Activated CD4-positive, alpha-beta T cell treated with anti-CD3 and anti-CD28 coated beads for 1 hour (primary cell): Measurements from ENCODE around the gene TMEM203.

Experiments used
- DNase-seq: peaks from one replicate; pipeline ENCODE4 v3.0.0-alpha.2; 2020

TMEM203 gene

DNA sequence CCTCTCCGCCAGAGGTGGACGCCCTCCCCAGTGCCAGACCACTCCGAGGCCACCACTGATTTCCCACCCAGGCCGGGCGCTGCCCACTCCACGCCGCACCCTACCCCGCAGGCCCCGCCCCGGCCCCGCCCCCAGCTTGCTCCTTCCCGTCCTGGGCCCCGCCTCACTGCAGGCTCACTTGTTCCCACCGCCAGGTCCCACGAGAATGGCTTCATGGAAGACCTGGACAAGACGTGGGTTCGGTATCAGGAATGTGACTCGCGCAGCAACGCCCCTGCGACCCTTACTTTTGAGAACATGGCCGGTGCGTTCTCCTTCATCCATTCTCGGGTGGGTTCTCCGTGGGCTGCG lies 42.1 kb downstream of the TMEM203 start:
- no peak for DNase-seq

DNA sequence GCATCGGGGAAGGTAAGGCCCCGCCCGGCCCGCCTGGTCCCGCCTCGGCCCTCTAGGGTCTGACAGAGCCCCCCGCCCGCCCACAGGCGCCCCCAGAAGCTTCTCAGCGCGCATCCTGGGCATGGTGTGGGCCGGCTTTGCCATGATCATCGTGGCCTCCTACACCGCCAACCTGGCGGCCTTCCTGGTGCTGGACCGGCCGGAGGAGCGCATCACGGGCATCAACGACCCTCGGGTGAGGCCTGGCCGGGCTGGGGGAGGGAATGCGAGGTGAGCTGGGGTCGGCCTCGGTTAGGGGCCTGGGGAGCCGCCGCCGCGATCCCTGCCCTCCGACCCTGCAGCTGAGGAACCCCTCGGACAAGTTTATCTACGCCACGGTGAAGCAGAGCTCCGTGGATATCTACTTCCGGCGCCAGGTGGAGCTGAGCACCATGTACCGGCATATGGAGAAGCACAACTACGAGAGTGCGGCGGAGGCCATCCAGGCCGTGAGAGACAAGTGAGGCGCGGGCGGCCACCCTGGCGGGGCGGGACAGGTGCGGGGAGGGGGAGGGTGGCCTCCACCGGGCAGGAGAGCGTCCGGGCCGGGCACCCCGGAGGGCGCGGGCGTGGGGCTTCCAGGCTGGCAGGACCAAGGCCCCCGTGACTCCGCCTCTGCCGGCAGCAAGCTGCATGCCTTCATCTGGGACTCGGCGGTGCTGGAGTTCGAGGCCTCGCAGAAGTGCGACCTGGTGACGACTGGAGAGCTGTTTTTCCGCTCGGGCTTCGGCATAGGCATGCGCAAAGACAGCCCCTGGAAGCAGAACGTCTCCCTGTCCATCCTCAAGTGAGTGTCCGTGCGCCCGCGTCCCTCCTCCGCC lies 42.7 kb downstream of the TMEM203 start:
- no peak for DNase-seq

DNA sequence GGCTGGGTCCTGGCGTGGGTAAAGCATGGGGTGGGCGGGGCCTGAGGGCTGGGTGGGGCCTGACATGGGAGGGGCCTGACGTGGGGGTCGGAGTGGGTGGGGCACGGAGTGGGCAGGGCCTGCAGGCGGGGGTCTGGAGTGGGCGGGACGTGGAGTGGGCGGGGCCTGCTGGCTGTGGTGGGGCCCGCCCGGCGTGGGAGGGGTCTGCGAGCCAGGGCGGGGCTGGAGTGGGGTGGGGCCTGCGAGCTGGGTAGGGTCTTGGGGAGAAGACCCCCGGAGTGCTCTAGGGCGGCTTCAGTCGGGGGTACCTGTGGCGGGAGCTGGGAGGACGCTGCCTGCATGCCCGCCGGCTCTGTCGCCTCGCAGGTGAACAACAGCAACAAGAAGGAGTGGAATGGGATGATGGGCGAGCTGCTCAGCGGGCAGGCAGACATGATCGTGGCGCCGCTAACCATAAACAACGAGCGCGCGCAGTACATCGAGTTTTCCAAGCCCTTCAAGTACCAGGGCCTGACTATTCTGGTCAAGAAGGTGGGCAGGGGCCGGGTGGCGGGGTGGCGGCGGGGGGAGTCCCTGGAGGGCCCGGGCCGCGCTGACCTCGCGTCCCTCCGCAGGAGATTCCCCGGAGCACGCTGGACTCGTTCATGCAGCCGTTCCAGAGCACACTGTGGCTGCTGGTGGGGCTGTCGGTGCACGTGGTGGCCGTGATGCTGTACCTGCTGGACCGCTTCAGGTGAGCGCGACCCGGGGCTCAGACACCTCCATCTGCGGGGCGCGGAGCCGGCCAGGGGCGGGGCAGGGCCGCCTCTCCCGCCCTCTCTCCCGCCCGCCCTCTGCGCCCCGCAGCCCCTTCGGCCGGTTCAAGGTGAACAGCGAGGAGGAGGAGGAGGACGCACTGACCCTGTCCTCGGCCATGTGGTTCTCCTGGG lies 43.6 kb downstream of the TMEM203 start:
- DNase-seq = no peak

DNA sequence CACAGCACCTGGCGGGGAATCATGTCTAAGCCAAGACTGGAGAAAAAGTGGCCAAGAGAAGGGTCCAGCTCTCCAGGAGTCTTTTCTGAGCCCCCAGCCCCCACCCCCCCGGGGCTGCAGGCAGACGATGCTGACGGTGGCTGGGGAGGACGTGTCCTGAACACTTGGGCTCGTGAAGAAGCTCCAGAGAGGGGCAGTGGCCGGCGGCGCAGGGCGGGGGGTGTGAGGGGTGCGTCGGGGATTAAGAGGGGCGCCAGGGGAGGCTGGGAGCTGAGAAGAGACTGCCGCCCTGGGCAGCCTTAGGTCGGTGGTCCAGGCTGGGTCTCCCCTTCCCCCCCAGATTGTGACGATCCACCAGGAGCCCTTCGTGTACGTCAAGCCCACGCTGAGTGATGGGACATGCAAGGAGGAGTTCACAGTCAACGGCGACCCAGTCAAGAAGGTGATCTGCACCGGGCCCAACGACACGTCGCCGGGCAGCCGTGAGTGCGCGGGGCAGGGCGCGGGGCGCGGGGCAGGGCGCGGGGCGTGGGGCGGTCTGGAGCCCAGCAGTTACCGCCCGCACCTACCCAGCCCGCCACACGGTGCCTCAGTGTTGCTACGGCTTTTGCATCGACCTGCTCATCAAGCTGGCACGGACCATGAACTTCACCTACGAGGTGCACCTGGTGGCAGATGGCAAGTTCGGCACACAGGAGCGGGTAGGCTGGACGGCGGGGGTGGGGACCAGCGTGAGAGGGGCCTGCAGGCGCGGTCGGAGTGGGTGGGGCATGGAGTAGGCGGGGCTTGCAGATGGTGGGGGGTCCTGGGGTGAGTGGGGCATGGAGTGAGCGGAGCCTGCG lies 44.5 kb downstream of the TMEM203 start:
- DNase-seq = no peak

DNA sequence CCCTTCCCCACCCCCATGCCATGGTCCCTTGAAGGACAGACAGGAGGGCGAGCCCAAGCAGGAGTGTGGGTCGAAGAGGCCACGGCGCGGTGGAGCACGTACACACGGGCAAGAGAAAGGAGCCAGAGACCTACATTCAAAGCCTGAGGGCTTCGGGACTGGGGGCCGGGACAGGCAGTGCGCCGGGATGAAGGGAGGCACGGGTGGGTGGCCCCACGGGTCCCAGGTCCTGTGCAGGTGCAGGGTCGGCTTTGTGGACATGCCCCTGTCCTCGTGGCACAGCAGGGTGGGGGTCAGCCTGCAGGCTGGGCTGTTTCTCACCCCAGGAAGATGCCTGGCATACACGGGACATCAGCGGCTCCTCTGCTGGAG lies 45.4 kb downstream of the TMEM203 start:
- DNase-seq = no peak

DNA sequence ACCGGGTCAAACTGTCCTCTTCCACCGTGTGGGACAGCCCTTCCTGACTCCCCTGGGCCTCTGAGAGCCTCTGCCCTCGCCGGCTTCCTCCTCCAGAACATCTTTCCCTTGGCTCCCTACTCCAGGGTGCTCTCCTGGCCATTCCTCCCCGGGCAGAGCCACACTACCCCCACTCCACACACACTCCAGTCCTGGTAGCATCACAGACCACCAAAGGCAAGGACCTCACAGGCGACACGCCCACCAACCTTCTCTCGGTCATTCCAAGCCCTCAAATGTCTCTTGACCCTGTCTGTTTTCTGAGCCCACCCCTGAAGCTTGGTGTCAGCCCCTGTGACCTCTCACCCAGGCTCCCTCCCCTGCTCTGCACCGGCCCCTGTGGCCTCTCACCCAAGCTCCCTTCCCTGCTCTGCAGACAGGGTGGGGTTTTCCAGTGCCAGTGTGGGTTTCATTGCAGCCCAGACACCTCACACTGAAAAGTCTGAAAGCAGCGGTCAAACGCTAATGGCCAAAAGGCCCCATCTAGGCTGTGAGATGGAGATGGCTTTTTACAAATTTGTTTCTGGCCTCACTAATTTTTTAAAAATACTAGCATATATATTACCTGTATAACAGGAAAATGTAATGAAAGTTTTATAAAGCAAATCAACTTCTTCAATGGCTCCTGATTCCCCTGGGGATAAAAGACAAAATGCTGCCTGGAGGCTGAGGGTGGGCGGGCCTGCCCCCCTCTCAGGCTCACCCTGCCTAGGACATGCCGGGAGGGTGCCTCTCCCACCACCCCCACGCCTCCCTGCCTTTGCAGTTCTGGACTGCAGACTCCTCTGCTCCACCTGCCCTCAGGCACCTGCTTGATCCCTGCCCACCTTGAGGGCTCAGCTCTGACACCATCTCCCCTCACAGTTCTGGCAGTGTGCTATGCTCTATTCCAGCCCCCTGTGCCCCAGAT lies 46.1 kb downstream of the TMEM203 start:
- no peak for DNase-seq

DNA sequence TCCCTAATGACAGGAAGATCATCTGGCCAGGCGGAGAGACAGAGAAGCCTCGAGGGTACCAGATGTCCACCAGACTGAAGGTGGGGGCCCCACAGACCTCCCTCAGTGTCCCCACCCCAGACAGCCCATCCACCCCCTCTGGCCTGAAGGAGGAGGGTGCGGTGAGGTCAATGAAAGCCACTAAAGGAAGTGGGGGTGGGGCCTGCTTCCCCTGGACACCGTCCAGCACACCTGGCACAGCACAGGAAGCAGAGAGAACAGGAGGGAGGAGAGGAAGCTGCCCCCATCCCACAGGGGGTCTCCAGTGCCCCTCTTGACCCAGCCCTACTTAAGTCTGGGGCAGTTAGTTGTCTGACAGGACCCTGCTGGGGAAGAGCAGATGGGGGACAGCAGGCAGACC lies 46.8 kb downstream of the TMEM203 start:
- no peak for DNase-seq

DNA sequence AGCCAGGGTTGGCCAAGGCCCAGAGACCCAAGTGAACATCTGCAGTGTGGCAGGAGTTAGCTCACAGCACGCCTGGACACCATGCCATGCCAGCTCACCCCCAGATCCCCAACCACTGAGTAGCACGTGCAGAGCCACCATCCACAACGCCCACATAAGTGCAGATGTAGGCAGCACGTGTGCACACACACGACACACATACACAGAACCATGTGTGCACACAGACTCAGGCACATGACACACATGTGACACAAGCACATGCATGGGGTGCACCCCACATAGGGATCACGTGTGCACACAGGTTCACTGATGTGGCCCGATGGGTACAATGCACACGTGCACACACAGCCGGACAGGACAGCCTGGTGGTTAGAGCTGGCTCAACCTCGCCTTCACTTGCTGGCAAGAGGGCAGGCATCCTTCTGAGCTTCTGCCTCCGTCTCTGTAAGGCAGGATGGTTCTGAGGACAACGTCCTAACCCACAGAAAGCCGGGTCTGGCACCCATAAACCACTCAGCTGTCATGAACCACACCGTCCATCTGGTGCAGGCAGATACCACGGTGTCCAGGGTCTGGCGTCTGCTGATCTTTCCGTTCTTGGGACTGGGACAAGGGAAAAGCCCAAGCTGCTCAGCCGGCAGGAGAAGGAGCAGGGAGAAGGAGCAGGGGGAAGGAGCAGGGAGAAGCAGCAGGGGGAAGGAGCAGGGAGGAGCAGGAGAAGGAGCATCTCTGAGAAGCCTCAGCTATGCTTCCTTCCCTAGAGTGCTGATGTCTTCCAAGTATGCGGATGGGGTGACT lies 47.6 kb downstream of the TMEM203 start:
- no peak for DNase-seq

DNA sequence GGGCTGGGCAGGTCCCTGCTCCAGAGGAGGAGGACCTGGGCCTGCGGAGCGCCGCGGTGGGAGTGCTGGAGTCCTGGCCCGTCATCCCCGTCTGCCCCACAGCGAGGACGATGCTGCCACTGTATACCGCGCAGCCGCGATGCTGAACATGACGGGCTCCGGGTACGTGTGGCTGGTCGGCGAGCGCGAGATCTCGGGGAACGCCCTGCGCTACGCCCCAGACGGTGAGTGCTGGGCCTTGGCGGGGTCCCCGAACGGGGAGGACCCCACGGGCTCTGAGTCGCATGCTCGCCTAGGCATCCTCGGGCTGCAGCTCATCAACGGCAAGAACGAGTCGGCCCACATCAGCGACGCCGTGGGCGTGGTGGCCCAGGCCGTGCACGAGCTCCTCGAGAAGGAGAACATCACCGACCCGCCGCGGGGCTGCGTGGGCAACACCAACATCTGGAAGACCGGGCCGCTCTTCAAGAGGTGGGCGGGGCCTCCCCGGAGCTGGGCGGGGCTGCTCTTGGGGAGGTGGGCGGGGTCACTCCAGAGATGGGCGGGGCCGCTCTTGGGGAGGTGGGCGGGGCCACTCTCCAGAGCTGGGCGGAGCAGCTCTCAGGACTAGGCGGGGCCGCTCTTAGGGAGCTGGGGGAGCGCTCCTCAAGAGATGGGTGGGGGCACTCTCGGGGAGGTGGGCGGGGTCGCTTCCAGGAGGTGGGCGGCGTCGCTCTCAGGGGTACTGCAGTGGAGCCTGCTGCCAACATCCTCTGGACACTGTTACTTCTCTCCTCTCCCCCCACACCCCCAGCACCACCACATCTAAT lies 48.7 kb downstream of the TMEM203 start:
- DNase-seq = peak; percentile 43
